ENCODE data around the gene NIPSNAP2.

NIPSNAP2 gene

GRCh38 chr7:55965100-55965470 lies 700 bp downstream of the NIPSNAP2 start:
- peak overlapping the region; percentile 91 for H3K27ac Mint-ChIP-seq
- no peaks in the 10 kb centered on the region for H3K9me3 Mint-ChIP-seq
- no peak for DNase-seq (ENCODE audit: low spot score)
- H3K4me1 Mint-ChIP-seq (ENCODE audit: low read depth), result peaks cover 16% of the 10 kb centered on the region
- no peaks in the 10 kb centered on the region for H3K27me3 Mint-ChIP-seq (ENCODE audit: low read depth)
- H3K36me3 Mint-ChIP-seq (ENCODE audit: low read depth), result peaks cover 8% of the 10 kb centered on the region
- H3K4me3 Mint-ChIP-seq, result peak overlapping the region; percentile 84

GRCh38 chr7:55965805-55966421 lies 1.5 kb downstream of the NIPSNAP2 start:
- Mint-ChIP-seq H3K4me1 (ENCODE audit: low read depth) (peaks cover 16% of the 10 kb centered on the region), H3K4me3 (peak overlapping the region; percentile 24), H3K9me3 (no peaks in the 10 kb centered on the region), H3K27ac (peak overlapping the region; percentile 41), H3K36me3 (ENCODE audit: low read depth) (peaks cover 11% of the 10 kb centered on the region), H3K27me3 (ENCODE audit: low read depth) (no peaks in the 10 kb centered on the region)
- DNase-seq (ENCODE audit: low spot score), result no peak

- no peaks in the 10 kb centered on the region for H3K27me3 Mint-ChIP-seq (ENCODE audit: low read depth)
- no peaks in the 10 kb centered on the region for H3K9me3 Mint-ChIP-seq
- no peak overlapping the region for H3K27ac Mint-ChIP-seq
- H3K4me3 Mint-ChIP-seq, result no peak overlapping the region
- peaks cover 16% of the 10 kb centered on the region for H3K4me1 Mint-ChIP-seq (ENCODE audit: low read depth)
- H3K36me3 Mint-ChIP-seq (ENCODE audit: low read depth), result peaks cover 11% of the 10 kb centered on the region
- no peak for DNase-seq (ENCODE audit: low spot score)
These were observed 2.5 kb downstream of the NIPSNAP2 start for GRCh38 chr7:55966851-55967250.

GRCh38 chr7:55969391-55969790 lies 5.0 kb downstream of the NIPSNAP2 start:
- no peak for DNase-seq (ENCODE audit: low spot score)
- Mint-ChIP-seq H3K27me3 (ENCODE audit: low read depth) (no peaks in the 10 kb centered on the region), H3K9me3 (no peaks in the 10 kb centered on the region), H3K4me1 (ENCODE audit: low read depth) (peaks cover 8% of the 10 kb centered on the region), H3K27ac (no peak overlapping the region), H3K36me3 (ENCODE audit: low read depth) (peaks cover 11% of the 10 kb centered on the region), H3K4me3 (no peak overlapping the region)

- H3K4me3 Mint-ChIP-seq, result no peak overlapping the region
- H3K4me1 Mint-ChIP-seq (ENCODE audit: low read depth), result peaks cover 8% of the 10 kb centered on the region
- no peak overlapping the region for H3K27ac Mint-ChIP-seq
- no peaks in the 10 kb centered on the region for H3K27me3 Mint-ChIP-seq (ENCODE audit: low read depth)
- H3K9me3 Mint-ChIP-seq, result no peaks in the 10 kb centered on the region
- no peak for DNase-seq (ENCODE audit: low spot score)
- H3K36me3 Mint-ChIP-seq (ENCODE audit: low read depth), result peaks cover 11% of the 10 kb centered on the region
These were observed 6.2 kb downstream of the NIPSNAP2 start for GRCh38 chr7:55970561-55970960.

GRCh38 chr7:55970978-55971377 lies 6.6 kb downstream of the NIPSNAP2 start:
- Mint-ChIP-seq H3K9me3 (no peaks in the 10 kb centered on the region), H3K36me3 (ENCODE audit: low read depth) (peaks cover 11% of the 10 kb centered on the region), H3K27ac (no peak overlapping the region), H3K4me1 (ENCODE audit: low read depth) (peaks cover 5% of the 10 kb centered on the region), H3K27me3 (ENCODE audit: low read depth) (no peaks in the 10 kb centered on the region), H3K4me3 (no peak overlapping the region)
- no peak for DNase-seq (ENCODE audit: low spot score)

GRCh38 chr7:55973747-55974250 lies 9.4 kb downstream of the NIPSNAP2 start:
- H3K27me3 Mint-ChIP-seq (ENCODE audit: low read depth), result no peaks in the 10 kb centered on the region
- H3K36me3 Mint-ChIP-seq (ENCODE audit: low read depth), result peaks cover 10% of the 10 kb centered on the region
- no peaks in the 10 kb centered on the region for H3K9me3 Mint-ChIP-seq
- H3K4me3 Mint-ChIP-seq, result no peak overlapping the region
- peaks cover 2% of the 10 kb centered on the region for H3K4me1 Mint-ChIP-seq (ENCODE audit: low read depth)
- no peak overlapping the region for H3K27ac Mint-ChIP-seq
- no peak for DNase-seq (ENCODE audit: low spot score)

GRCh38 chr7:55975988-55976633 lies 11.7 kb downstream of the NIPSNAP2 start:
- Mint-ChIP-seq H3K27ac (no peak overlapping the region), H3K36me3 (ENCODE audit: low read depth) (peaks cover 21% of the 10 kb centered on the region), H3K27me3 (ENCODE audit: low read depth) (no peaks in the 10 kb centered on the region), H3K4me3 (no peak overlapping the region), H3K4me1 (ENCODE audit: low read depth) (no peaks in the 10 kb centered on the region), H3K9me3 (no peaks in the 10 kb centered on the region)
- no peak for DNase-seq (ENCODE audit: low spot score)

- H3K4me1 Mint-ChIP-seq (ENCODE audit: low read depth), result no peaks in the 10 kb centered on the region
These were observed 13.4 kb downstream of the NIPSNAP2 start for GRCh38 chr7:55977831-55978230.

GRCh38 chr7:55980266-55980665 lies 15.9 kb downstream of the NIPSNAP2 start:
- H3K4me1 Mint-ChIP-seq (ENCODE audit: low read depth), result no peaks in the 10 kb centered on the region
- no peak for DNase-seq (ENCODE audit: low spot score)
- no peaks in the 10 kb centered on the region for H3K27me3 Mint-ChIP-seq (ENCODE audit: low read depth)
- no peaks in the 10 kb centered on the region for H3K9me3 Mint-ChIP-seq
- peaks cover 33% of the 10 kb centered on the region for H3K36me3 Mint-ChIP-seq (ENCODE audit: low read depth)
- no peak overlapping the region for H3K4me3 Mint-ChIP-seq
- no peak overlapping the region for H3K27ac Mint-ChIP-seq

More at GRCh38 chr7:55977831-55978230, 13.4 kb downstream of the NIPSNAP2 start:
- no peak for DNase-seq (ENCODE audit: low spot score)
- H3K4me3 Mint-ChIP-seq, result no peak overlapping the region
- H3K9me3 Mint-ChIP-seq, result no peaks in the 10 kb centered on the region
- H3K27me3 Mint-ChIP-seq (ENCODE audit: low read depth), result no peaks in the 10 kb centered on the region
- no peak overlapping the region for H3K27ac Mint-ChIP-seq
- peaks cover 26% of the 10 kb centered on the region for H3K36me3 Mint-ChIP-seq (ENCODE audit: low read depth)

GRCh38 chr7:55983537-55983936 lies 19.2 kb downstream of the NIPSNAP2 start:
- Mint-ChIP-seq H3K36me3 (ENCODE audit: low read depth) (peaks cover 37% of the 10 kb centered on the region), H3K27ac (no peak overlapping the region), H3K4me3 (no peak overlapping the region), H3K27me3 (ENCODE audit: low read depth) (no peaks in the 10 kb centered on the region), H3K4me1 (ENCODE audit: low read depth) (no peaks in the 10 kb centered on the region), H3K9me3 (no peaks in the 10 kb centered on the region)
- no peak for DNase-seq (ENCODE audit: low spot score)

GRCh38 chr7:55992346-55992745 lies 28.0 kb downstream of the NIPSNAP2 start:
- H3K36me3 Mint-ChIP-seq (ENCODE audit: low read depth), result peaks cover 31% of the 10 kb centered on the region
- H3K9me3 Mint-ChIP-seq, result no peaks in the 10 kb centered on the region
- H3K27me3 Mint-ChIP-seq (ENCODE audit: low read depth), result no peaks in the 10 kb centered on the region
- peaks cover 1% of the 10 kb centered on the region for H3K4me1 Mint-ChIP-seq (ENCODE audit: low read depth)
- peak overlapping the region; percentile 41 for H3K27ac Mint-ChIP-seq
- DNase-seq (ENCODE audit: low spot score), result no peak
- no peak overlapping the region for H3K4me3 Mint-ChIP-seq

GRCh38 chr7:55996856-55997500 lies 32.6 kb downstream of the NIPSNAP2 start:
- H3K27ac Mint-ChIP-seq, result no peak overlapping the region
- H3K4me1 Mint-ChIP-seq (ENCODE audit: low read depth), result peaks cover 6% of the 10 kb centered on the region
- no peaks in the 10 kb centered on the region for H3K27me3 Mint-ChIP-seq (ENCODE audit: low read depth)
- H3K36me3 Mint-ChIP-seq (ENCODE audit: low read depth), result peaks cover 36% of the 10 kb centered on the region
- H3K9me3 Mint-ChIP-seq, result no peaks in the 10 kb centered on the region
- H3K4me3 Mint-ChIP-seq, result no peak overlapping the region
- DNase-seq (ENCODE audit: low spot score), result no peak

GRCh38 chr7:56003749-56004148 lies 39.4 kb downstream of the NIPSNAP2 start:
- no peak overlapping the region for H3K4me3 Mint-ChIP-seq
- DNase-seq (ENCODE audit: low spot score), result no peak
- peaks cover 7% of the 10 kb centered on the region for H3K4me1 Mint-ChIP-seq (ENCODE audit: low read depth)
- no peaks in the 10 kb centered on the region for H3K9me3 Mint-ChIP-seq
- H3K36me3 Mint-ChIP-seq (ENCODE audit: low read depth), result peaks cover 9% of the 10 kb centered on the region
- no peak overlapping the region for H3K27ac Mint-ChIP-seq
- no peaks in the 10 kb centered on the region for H3K27me3 Mint-ChIP-seq (ENCODE audit: low read depth)

Measured in T-helper 2 cell treated with Interferon-gamma antibody and Interleukin-4, amounts not matched to agents 5 μg/mL and 100 μg/mL, for 36 hours (primary cell).